ENCODE results near the gene SLC2A9.

The SLC2A9 gene

DNA sequence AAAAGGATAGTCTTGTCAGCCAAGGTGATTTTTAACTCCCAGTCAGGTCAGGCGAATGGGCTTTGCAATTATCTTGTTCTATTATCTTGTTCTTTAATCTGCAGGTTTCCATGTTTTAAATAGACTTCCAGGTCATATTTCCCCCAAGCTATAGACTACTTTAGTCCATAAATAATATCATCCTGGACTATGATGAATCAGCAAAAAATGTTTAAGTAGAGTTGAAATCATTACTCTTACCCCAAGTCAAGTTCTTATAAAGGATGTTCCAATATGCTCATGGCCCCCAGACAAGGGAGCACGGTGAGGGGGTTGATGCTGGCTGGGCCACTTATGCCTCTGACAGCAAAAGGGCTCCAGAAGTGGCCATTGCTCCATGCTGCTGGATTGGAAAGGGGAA, 75.1 kb downstream of the SLC2A9 start:
- no peak for DNase-seq (ENCODE audit: low spot score)
- in situ Hi-C loops (cut with MboI; ENCODE audit: low pct_unique_long_range_greater_than_20kb, low sequenced_read_pairs, unreplicated experiment) = no loop called here
- TF ChIP-seq, protein P1, sequence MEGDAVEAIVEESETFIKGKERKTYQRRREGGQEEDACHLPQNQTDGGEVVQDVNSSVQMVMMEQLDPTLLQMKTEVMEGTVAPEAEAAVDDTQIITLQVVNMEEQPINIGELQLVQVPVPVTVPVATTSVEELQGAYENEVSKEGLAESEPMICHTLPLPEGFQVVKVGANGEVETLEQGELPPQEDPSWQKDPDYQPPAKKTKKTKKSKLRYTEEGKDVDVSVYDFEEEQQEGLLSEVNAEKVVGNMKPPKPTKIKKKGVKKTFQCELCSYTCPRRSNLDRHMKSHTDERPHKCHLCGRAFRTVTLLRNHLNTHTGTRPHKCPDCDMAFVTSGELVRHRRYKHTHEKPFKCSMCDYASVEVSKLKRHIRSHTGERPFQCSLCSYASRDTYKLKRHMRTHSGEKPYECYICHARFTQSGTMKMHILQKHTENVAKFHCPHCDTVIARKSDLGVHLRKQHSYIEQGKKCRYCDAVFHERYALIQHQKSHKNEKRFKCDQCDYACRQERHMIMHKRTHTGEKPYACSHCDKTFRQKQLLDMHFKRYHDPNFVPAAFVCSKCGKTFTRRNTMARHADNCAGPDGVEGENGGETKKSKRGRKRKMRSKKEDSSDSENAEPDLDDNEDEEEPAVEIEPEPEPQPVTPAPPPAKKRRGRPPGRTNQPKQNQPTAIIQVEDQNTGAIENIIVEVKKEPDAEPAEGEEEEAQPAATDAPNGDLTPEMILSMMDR (IDR thresholded peaks at IDR 0.05; ENCODE audit: extremely low read depth, insufficient read depth, missing control alignments) = no peak

DNA sequence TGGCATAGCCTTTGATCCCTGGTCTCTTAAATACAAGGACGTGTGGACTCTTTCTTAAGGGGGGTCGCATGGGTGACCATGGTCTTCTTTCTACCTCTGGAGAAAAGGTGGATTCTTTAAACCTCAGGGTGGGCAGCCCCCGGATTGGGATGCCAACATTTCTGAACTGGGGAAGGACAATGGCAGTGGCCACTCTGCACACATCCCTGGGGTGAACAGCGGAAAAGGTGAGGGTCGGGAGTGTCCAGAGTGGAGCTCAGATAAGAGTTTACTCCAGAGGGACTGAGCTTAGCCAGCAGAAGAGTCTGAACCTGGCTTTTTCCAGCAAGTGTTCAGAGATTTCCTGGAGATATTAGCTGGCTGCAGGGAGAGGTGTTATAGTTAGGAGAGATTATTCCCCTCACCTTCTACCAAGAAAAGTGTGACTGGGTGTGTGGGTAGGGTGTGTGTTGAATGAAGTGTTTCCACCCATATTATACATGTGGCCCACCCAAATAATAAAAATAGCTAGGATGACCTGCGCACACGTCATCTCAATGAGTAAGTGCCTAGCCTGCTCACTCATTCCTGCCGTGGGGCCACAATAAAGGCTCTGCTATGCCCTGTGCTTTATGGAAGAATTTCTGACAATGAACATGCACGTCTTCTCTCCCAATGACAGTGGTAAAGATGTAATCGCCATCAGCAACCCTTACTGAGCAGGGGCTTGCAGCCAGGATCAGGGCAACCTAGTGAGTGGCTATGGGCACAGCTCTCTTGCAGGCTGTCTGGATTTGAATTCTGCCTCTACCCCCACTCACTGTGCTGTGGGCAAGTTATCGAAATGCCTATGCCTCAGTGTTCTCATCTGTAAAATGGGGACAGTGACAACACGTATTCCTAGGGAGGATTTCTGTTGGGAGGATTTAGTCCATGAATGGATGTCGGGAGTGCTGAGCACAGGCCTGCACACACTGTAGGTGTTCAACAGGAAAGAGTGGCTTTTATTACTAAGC, 76.6 kb downstream of the SLC2A9 start:
- no peak for DNase-seq (ENCODE audit: low spot score)
- in situ Hi-C loops (cut with MboI; ENCODE audit: low pct_unique_long_range_greater_than_20kb, low sequenced_read_pairs, unreplicated experiment) = no loop called here
- TF ChIP-seq, protein P1 (IDR thresholded peaks at IDR 0.05; ENCODE audit: extremely low read depth, insufficient read depth, missing control alignments) = no peak

DNA sequence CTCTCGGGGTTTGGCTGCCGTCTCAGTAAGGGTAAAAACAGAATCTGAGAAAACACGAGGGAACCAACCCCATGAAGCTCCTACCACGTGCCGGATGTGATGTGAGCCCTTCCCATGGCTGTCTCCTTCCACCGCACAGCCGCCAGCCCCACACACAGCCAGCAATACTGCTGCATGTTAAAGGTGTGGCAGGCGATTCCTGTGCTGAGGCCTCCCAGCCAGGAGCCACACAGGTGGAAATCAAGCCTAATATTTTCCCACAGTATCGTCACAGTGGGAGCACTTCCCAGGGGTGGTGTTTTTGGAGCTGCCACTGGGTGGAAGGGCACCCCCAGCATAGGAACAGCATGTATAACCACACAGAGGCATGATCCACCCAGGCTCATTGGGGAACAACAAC, 77.5 kb downstream of the SLC2A9 start:
- in situ Hi-C loops (cut with MboI; ENCODE audit: low pct_unique_long_range_greater_than_20kb, low sequenced_read_pairs, unreplicated experiment) = no loop called here
- TF ChIP-seq, protein P1 (IDR thresholded peaks at IDR 0.05; ENCODE audit: extremely low read depth, insufficient read depth, missing control alignments) = no peak
- no peak for DNase-seq (ENCODE audit: low spot score)

DNA sequence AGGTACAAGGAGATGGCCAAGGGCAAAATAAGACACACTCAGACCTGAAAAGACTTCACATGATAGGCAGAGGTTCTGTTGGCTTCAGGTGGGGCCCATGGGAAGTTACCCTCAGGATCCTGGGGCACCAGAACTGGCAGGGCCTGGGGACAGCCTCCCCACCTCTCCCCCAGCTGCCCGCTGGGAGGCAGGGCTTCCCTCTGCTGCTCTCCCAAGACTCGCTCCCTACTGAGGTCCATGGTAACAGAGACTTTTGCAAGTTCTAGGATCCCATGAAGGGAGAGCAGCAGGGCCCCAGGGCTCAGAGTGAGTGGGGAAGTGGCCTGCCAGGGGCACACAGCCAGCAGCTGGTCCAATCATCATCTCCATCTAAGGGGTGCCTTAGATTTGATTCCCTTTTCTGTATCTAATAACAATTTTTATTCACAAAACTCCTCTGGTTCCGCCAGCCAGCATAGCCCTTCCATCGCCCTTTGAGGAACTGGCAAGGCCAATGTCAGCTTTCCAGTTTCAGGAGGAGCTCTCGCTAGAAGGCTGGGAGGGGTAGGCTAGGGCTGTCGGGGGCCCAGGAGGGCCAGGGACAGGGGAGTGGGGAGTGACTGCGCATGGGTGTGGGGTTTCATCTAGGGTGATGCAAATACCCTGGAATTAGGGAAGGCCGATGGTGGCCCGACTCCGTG, 78.2 kb downstream of the SLC2A9 start:
- in situ Hi-C loops (cut with MboI; ENCODE audit: low pct_unique_long_range_greater_than_20kb, low sequenced_read_pairs, unreplicated experiment) = no loop called here
- DNase-seq (ENCODE audit: low spot score) = no peak
- TF ChIP-seq, protein P1 (IDR thresholded peaks at IDR 0.05; ENCODE audit: extremely low read depth, insufficient read depth, missing control alignments) = no peak

DNA sequence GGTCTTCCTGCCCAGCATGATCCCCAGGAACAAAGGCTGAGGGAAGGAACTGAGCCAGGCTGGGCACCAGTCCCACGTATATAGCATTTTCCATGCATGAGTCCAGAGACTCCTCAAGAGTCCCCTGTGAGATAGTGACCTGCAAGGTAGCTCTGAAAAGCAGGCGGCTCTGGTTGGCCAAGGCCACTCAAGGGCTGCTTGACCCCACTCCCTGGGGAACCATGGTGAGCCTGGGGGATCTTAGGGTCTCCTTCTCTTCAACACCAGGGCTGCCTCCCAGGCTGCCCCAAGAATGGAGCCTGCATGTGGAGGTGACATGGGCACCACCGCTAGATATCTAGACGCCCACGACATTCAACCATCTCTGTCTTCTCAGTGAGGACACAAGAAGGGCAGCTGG, 79.2 kb downstream of the SLC2A9 start:
- in situ Hi-C loops (cut with MboI; ENCODE audit: low pct_unique_long_range_greater_than_20kb, low sequenced_read_pairs, unreplicated experiment) = no loop called here
- no peak for DNase-seq (ENCODE audit: low spot score)
- TF ChIP-seq, protein P1 (IDR thresholded peaks at IDR 0.05; ENCODE audit: extremely low read depth, insufficient read depth, missing control alignments) = no peak

DNA sequence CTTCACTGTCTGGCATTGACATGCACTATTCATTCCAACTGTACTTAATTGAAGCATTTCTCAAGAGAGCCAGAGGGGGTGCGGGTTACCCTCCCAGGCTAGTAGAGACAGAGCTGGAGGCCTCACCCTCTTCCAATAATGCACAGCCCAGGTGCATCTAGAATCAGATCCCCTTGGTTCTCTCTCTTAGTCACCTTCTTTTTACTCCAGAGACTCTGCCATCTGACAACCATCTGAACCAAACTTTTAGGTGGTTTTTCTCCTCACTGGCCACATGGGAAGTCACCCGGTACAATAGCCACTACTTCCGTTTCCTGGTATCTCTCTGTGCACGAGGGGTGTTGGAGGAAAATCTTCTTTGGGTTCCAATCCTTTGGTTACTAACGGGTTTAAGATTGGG, 81.3 kb downstream of the SLC2A9 start:
- DNase-seq (ENCODE audit: low spot score) = no peak
- in situ Hi-C loops (cut with MboI; ENCODE audit: low pct_unique_long_range_greater_than_20kb, low sequenced_read_pairs, unreplicated experiment) = no loop called here
- TF ChIP-seq, protein P1 (IDR thresholded peaks at IDR 0.05; ENCODE audit: extremely low read depth, insufficient read depth, missing control alignments) = no peak
